ENCODE results near the gene RFPL2. TPM values are rescaled to one million over a fixed set of nuclear protein-coding genes. Genes with fewer than 3 reads are reported as not detected.
"Not testable (repeated sequence)": the region's sequence is repeated elsewhere in the genome, so short reads cannot be mapped to it uniquely, and the experiment has no call there.

Gene RFPL2
- polyA plus RNA-seq, 3 donors = 0.36 to 1.3 (median 0.94) TPM

GRCh38 chr22:32199341-32199740, 5.5 kb downstream of the RFPL2 start:
- peaks cover 0 to 8% (median 5%) of the 10 kb centered on the region in 7 donors for H3K9me3 Mint-ChIP-seq
- peaks cover 24% of the 10 kb centered on the region for H3K4me1 Mint-ChIP-seq
- H3K36me3 Mint-ChIP-seq = peaks cover 0 to 3% of the 10 kb centered on the region in 2 donors
- H3K27me3 ChIP-seq (ENCODE audit: control insufficient read depth in 2 of 2, insufficient read depth in 2 of 2, low read length in 2 of 2) = peaks cover 0 to 29% of the 10 kb centered on the region in 2 donors
- H3K4me3 ChIP-seq (replicated peaks in 1 of 3; ENCODE audit: low read depth in 2 of 3, low read length in 3 of 3) = no peak overlapping the region
- no peak overlapping the region for H3K4me3 Mint-ChIP-seq
- intact Hi-C loops (cut with micrococcal nuclease) = no loop called here
- no peaks in the 10 kb centered on the region for H3K79me2 ChIP-seq (ENCODE audit: insufficient read depth, low read length)
- H3K36me3 ChIP-seq (replicated peaks in 1 of 2; ENCODE audit: control insufficient read depth in 1 of 2, insufficient read depth in 2 of 2, low read length in 2 of 2) = no peaks in the 10 kb centered on the region
- no peaks in the 10 kb centered on the region for H4K20me1 ChIP-seq (ENCODE audit: insufficient read depth, low read length)
- H3K27me3 Mint-ChIP-seq (ENCODE audit: low read depth in 3 of 3) = peaks cover 28 to 51% (median 49%) of the 10 kb centered on the region in 3 donors
- no peak overlapping the region for H2AFZ ChIP-seq (ENCODE audit: insufficient read depth, low read depth, low read length, poor library complexity, severe bottlenecking)
- H3K9ac ChIP-seq (ENCODE audit: insufficient read depth, low read length, poor library complexity, severe bottlenecking) = no peak overlapping the region
- peaks cover 11 to 24% of the 10 kb centered on the region in 2 donors for H3K4me1 ChIP-seq (ENCODE audit: control insufficient read depth in 1 of 2, insufficient read depth in 2 of 2, low read length in 2 of 2)
- H3K27ac ChIP-seq (ENCODE audit: low read depth in 1 of 2, low read length in 2 of 2) = no peak overlapping the region
- no peak for DNase-seq
- WGBS (ENCODE audit: insufficient coverage) = 94% methylated on average over 6 of the region's 6 CpGs
- H3K27ac Mint-ChIP-seq = no peak overlapping the region
- H3K9me3 ChIP-seq (replicated peaks in 1 of 2; ENCODE audit: control insufficient read depth in 1 of 2, insufficient read depth in 1 of 2, low read length in 2 of 2) = no peaks in the 10 kb centered on the region
- H3K4me2 ChIP-seq (replicated peaks; ENCODE audit: extremely low read depth, low read length, poor library complexity, severe bottlenecking) = no peak overlapping the region
- TF ChIP-seq, protein P1, sequence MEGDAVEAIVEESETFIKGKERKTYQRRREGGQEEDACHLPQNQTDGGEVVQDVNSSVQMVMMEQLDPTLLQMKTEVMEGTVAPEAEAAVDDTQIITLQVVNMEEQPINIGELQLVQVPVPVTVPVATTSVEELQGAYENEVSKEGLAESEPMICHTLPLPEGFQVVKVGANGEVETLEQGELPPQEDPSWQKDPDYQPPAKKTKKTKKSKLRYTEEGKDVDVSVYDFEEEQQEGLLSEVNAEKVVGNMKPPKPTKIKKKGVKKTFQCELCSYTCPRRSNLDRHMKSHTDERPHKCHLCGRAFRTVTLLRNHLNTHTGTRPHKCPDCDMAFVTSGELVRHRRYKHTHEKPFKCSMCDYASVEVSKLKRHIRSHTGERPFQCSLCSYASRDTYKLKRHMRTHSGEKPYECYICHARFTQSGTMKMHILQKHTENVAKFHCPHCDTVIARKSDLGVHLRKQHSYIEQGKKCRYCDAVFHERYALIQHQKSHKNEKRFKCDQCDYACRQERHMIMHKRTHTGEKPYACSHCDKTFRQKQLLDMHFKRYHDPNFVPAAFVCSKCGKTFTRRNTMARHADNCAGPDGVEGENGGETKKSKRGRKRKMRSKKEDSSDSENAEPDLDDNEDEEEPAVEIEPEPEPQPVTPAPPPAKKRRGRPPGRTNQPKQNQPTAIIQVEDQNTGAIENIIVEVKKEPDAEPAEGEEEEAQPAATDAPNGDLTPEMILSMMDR (IDR thresholded peaks at IDR 0.05) = no peak

DNA sequence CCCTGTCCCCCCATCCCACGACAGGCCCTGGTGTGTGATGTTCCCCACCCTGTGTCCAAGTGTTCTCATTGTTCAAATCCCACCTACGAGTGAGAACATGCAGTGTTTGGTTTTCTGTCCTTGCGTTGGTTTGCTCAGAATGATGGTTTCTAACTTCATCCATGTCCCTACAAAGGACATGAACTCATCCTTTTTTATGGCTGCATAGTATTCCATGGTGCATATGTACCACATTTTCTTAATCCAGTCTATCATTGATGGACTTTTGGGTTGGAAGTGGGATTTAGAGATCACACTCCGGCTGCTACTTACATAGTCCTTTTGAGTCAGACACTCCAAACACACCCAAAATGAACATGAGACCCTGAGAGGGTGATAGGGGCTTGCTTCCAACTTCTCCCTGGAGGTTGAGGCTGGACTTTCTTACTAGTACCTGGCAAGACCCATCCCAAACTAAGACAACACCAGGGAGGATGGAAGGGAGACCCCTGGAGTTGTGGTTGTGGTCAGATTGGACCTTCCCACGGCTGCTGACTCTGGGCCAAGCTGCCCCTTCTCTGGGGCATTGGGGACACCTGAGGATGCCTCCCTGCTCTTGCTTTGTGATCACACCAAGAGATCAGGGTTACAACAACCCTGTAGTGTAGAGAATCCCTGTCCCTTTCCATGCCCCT, 7.2 kb downstream of the RFPL2 start:
- H3K4me2 ChIP-seq (replicated peaks; ENCODE audit: extremely low read depth, low read length, poor library complexity, severe bottlenecking); H4K20me1 ChIP-seq (ENCODE audit: insufficient read depth, low read length); H2AFZ ChIP-seq (ENCODE audit: insufficient read depth, low read depth, low read length, poor library complexity, severe bottlenecking); H3K79me2 ChIP-seq (ENCODE audit: insufficient read depth, low read length); H3K27ac Mint-ChIP-seq; H3K27ac ChIP-seq (ENCODE audit: low read depth in 1 of 2, low read length in 2 of 2); H3K4me3 Mint-ChIP-seq; H3K4me1 ChIP-seq (ENCODE audit: control insufficient read depth in 1 of 2, insufficient read depth in 2 of 2, low read length in 2 of 2); intact Hi-C loops (cut with micrococcal nuclease); DNase-seq; H3K9me3 Mint-ChIP-seq; H3K9me3 ChIP-seq (replicated peaks in 1 of 2; ENCODE audit: control insufficient read depth in 1 of 2, insufficient read depth in 1 of 2, low read length in 2 of 2); H3K36me3 Mint-ChIP-seq; H3K36me3 ChIP-seq (replicated peaks in 1 of 2; ENCODE audit: control insufficient read depth in 1 of 2, insufficient read depth in 2 of 2, low read length in 2 of 2); H3K4me3 ChIP-seq (replicated peaks in 1 of 3; ENCODE audit: low read depth in 2 of 3, low read length in 3 of 3); H3K9ac ChIP-seq (ENCODE audit: insufficient read depth, low read length, poor library complexity, severe bottlenecking): not testable (repeated sequence)
- H3K4me1 Mint-ChIP-seq = peaks cover 11% of the 10 kb centered on the region
- WGBS (ENCODE audit: insufficient coverage) = no CpG with 5 or more reads among the region's 5 CpGs
- H3K27me3 ChIP-seq (ENCODE audit: control insufficient read depth in 2 of 2, insufficient read depth in 2 of 2, low read length in 2 of 2) = peaks cover 0 to 14% of the 10 kb centered on the region in 2 donors
- H3K27me3 Mint-ChIP-seq (ENCODE audit: low read depth in 3 of 3) = peaks cover 17 to 39% (median 36%) of the 10 kb centered on the region in 3 donors

GRCh38 chr22:32195900-32196299, 9.0 kb downstream of the RFPL2 start:
- DNase-seq; H3K4me1 ChIP-seq (ENCODE audit: control insufficient read depth in 1 of 2, insufficient read depth in 2 of 2, low read length in 2 of 2); H3K4me2 ChIP-seq (replicated peaks; ENCODE audit: extremely low read depth, low read length, poor library complexity, severe bottlenecking); H3K4me3 Mint-ChIP-seq; H3K36me3 Mint-ChIP-seq; H3K27ac Mint-ChIP-seq; H2AFZ ChIP-seq (ENCODE audit: insufficient read depth, low read depth, low read length, poor library complexity, severe bottlenecking); H3K9me3 Mint-ChIP-seq; H3K9ac ChIP-seq (ENCODE audit: insufficient read depth, low read length, poor library complexity, severe bottlenecking); H3K36me3 ChIP-seq (replicated peaks in 1 of 2; ENCODE audit: control insufficient read depth in 1 of 2, insufficient read depth in 2 of 2, low read length in 2 of 2); H3K79me2 ChIP-seq (ENCODE audit: insufficient read depth, low read length); intact Hi-C loops (cut with micrococcal nuclease); H3K27ac ChIP-seq (ENCODE audit: low read depth in 1 of 2, low read length in 2 of 2); H3K4me3 ChIP-seq (replicated peaks in 1 of 3; ENCODE audit: low read depth in 2 of 3, low read length in 3 of 3); H4K20me1 ChIP-seq (ENCODE audit: insufficient read depth, low read length); H3K9me3 ChIP-seq (replicated peaks in 1 of 2; ENCODE audit: control insufficient read depth in 1 of 2, insufficient read depth in 1 of 2, low read length in 2 of 2); H3K4me1 Mint-ChIP-seq; H3K27me3 ChIP-seq (ENCODE audit: control insufficient read depth in 2 of 2, insufficient read depth in 2 of 2, low read length in 2 of 2): not testable (repeated sequence)
- peaks cover 13 to 33% (median 21%) of the 10 kb centered on the region in 3 donors for H3K27me3 Mint-ChIP-seq (ENCODE audit: low read depth in 3 of 3)
- 100% methylated on average over 1 of the region's 3 CpGs for WGBS (ENCODE audit: insufficient coverage)

DNA sequence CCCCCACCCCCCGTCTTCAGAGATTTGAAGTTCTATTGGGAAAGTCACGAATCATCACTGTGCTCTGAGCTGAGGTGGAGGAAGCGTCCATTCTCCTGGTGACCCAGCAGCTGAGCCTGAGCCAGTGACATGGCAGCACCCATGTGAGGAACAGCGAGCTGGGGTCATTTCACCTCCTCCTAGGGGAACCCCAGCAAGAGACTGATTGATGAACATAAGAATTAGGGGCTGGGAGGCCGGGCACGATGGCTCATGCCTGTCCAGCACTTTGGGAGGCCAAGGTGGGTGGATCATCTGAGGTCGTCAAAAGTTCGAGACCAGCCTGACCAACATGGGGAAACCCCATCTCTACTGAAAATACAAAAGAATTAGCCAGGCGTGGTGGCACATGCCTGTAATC, 11.5 kb downstream of the RFPL2 start:
- intact Hi-C loops (cut with micrococcal nuclease); H3K4me1 ChIP-seq (ENCODE audit: control insufficient read depth in 1 of 2, insufficient read depth in 2 of 2, low read length in 2 of 2); H3K9me3 ChIP-seq (replicated peaks in 1 of 2; ENCODE audit: control insufficient read depth in 1 of 2, insufficient read depth in 1 of 2, low read length in 2 of 2); H3K27ac Mint-ChIP-seq; DNase-seq; H3K79me2 ChIP-seq (ENCODE audit: insufficient read depth, low read length); H2AFZ ChIP-seq (ENCODE audit: insufficient read depth, low read depth, low read length, poor library complexity, severe bottlenecking); H3K4me3 Mint-ChIP-seq; H3K4me1 Mint-ChIP-seq; H3K36me3 ChIP-seq (replicated peaks in 1 of 2; ENCODE audit: control insufficient read depth in 1 of 2, insufficient read depth in 2 of 2, low read length in 2 of 2); H3K4me3 ChIP-seq (replicated peaks in 1 of 3; ENCODE audit: low read depth in 2 of 3, low read length in 3 of 3); H3K9me3 Mint-ChIP-seq; H3K9ac ChIP-seq (ENCODE audit: insufficient read depth, low read length, poor library complexity, severe bottlenecking); H3K36me3 Mint-ChIP-seq; H3K4me2 ChIP-seq (replicated peaks; ENCODE audit: extremely low read depth, low read length, poor library complexity, severe bottlenecking); H4K20me1 ChIP-seq (ENCODE audit: insufficient read depth, low read length); H3K27me3 ChIP-seq (ENCODE audit: control insufficient read depth in 2 of 2, insufficient read depth in 2 of 2, low read length in 2 of 2); H3K27ac ChIP-seq (ENCODE audit: low read depth in 1 of 2, low read length in 2 of 2): not testable (repeated sequence)
- 96% methylated on average over 4 of the region's 9 CpGs for WGBS (ENCODE audit: insufficient coverage)
- H3K27me3 Mint-ChIP-seq (ENCODE audit: low read depth in 3 of 3) = peaks cover 8 to 31% (median 12%) of the 10 kb centered on the region in 3 donors

Data from CD14-positive monocyte (primary cell).